Glomerular visceral epithelial cell (primary cell): ENCODE measurements around the gene ERGIC1.

Source experiments
- DNase-seq: peaks from one replicate; pipeline ENCODE4 v3.0.0-alpha.2; 2016; ENCODE audit errors: extremely low spot score

The ERGIC1 gene

DNA sequence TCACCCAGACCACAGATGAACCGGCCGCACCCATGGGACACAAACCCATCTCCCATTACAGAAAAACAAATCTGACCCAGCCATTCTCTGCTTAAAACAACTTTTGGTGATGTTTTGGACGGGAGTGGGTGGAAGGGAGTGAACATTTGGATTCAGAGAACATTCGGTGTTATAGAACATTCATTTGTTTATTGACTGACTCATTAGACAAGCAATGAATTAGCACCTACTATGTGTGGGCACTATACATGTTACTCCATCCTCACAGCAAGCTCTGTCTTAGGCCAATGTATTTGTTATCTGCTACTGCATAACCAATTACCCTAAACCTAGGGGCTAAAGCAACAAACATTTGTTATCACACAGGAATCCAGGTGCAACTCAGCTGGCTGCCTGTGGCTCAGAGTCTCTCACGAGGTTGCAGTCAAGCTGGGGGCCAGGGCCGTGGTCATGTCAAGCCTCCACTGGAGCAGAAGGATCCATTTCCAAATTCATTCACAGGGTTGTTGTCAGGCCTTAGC lies 5.1 kb upstream of the ERGIC1 start:
- DNase-seq: no peak

DNA sequence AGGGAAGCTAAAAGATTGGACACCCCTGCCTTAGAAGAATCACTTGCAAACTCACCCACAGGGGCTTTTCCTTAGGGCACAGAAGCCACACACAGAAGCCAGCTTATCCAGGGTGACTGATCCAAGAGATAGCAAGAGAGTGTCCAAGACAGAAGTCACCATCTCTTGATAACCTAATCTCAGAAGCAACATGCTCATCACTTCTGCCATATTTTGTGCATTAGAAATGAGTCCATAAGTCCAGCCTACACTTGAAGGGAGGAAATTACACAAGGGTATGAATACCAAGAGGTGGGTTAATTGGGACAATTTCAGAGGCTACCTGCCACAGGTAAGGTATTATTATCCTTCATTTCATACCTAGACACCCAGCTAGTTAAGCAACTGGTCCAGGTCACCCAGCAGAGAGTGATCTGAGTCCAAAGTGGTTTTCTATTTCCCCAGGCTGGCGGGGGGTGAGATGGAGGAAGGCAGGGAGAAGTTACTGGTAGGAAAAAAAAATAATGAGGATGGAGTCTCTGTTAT lies 3.7 kb upstream of the ERGIC1 start:
- no peak for DNase-seq

DNA sequence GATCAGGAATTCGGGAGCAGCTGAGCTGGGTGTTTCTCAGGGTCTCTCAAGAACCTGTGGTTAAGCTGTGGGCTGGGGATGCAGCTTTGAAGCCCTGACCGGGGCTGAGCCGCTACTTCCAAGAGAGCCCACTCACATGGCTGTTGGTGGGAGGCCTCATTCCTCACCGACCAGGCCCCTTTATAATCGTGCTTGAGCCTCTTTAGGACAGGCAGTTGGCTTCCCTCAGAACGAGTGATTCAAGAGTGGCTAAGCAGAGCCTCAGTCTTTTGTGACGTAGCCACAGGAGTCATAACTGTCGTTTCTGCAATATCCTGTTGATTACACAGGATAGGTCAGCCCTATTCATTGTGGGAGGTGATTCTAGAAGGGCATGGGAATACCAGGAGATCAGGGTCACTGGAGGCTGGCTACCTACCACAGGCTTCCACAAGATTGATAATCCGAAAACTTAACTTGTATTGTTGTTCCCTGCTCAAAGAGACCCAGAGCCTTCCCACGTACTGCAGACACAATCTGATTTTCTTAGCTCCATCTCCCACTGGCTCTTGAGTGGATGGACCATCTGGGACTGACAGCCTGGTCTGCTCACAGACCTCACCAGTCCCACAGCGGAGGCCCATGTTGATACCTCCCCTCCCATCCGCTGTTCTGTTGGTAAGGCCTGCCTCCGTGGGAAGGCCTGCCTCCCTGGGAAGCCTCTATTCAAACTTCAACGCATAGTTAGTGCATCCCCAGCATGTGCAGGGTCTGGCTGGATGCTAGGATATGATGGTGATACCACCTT lies 3.0 kb upstream of the ERGIC1 start:
- no peak for DNase-seq

DNA sequence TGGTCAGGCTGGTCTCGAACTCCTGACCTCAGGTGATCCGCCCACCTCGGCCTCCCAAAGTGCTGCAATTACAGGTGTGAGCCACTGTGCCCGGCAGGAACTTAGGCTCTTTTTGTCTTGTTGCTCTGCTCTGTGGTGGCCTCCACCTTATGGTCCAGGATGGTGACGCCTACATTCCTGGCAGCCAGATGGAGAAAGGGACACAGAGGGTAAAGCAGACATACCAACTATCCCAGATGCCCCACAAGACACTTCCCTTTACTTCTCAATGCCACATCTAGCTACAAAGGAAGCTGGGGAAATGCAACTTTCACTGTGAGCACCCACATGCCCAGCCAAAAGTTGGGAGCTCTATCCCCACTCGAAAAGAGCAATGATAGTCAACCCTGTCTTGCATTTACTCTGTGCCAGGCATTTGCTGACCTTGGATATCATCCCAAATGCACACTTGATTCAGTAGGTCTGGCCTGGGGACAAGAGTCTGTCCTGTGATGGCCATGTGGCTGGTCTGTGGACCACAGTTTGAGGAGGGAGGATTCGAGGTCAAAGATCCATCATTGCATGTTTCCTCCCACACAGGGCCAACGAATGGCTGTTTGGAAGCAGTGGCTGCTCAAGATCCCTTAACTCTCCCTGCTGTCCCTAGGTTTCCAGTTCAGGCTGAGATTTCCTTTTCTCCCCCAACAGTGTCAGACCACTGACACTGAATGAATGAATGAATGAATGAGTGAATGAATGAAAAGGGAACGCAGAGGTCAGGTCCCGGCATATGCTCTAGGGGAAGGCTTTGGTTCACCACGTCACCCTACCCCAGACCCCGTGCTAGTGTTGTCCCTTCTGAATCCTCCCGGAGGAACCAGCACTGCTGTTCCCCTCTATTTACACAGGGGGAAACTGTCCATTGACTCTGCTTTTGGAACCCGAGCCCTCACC lies 1.4 kb upstream of the ERGIC1 start:
- DNase-seq: no peak

DNA sequence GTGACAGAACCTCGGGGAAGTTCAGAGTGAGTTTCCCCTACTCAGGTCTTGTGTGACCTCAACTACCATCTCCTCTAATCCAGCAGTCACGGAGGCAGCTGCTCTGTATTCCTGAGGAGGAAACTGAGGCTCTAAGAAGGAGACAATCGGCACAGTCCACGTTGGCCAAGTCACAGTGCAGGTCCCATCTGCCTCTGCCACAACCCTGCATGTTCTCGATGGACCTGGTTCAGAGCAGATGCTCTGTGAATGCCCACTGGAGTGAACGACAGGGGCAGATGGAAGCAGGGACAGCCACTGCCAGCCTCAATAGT lies 722 bp upstream of the ERGIC1 start:
- DNase-seq: no peak

DNA sequence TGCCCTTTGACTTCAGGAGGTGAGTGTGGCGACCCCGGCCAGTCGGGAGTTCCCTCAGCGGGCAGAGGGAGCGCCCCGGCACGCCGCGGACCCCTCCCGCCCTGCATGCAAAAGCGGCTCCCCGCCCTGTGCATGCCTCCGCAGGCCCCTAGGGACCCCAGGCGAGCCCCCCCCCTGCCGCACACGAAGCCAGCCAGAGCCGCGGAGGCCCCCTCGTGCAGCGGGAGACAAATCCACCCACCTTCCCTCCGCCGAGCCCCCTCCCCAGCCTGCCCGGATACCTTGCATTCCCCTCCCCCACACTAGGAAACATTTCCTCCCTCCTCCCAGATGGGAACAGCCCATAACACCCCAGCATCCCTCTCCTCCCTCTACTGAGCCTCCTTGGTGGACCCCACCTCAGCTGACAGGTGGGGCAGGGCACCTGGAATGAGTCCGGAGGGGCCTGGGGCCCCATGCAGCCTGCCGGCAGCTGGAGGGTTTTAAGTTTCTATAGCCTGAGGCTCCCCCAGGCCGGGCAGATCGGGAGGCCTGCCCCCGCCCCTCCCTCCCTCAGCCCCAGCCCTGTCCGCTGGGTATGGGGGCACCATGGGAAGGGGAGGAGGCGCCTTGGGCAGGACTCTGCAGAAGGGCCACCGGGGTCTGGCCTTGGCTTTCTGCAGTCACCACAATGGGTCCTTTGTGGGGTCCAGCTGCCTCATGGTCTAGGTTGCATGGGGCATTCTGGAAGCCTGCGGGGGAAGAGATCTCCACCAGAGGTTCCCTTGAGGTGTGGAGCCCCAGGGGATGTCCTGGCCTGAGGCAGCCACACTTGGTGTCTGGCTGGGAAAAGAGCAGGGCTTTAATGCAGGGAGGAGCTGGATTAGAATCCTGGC lies 601 bp downstream of the ERGIC1 start:
- peak; percentile 36 for DNase-seq

DNA sequence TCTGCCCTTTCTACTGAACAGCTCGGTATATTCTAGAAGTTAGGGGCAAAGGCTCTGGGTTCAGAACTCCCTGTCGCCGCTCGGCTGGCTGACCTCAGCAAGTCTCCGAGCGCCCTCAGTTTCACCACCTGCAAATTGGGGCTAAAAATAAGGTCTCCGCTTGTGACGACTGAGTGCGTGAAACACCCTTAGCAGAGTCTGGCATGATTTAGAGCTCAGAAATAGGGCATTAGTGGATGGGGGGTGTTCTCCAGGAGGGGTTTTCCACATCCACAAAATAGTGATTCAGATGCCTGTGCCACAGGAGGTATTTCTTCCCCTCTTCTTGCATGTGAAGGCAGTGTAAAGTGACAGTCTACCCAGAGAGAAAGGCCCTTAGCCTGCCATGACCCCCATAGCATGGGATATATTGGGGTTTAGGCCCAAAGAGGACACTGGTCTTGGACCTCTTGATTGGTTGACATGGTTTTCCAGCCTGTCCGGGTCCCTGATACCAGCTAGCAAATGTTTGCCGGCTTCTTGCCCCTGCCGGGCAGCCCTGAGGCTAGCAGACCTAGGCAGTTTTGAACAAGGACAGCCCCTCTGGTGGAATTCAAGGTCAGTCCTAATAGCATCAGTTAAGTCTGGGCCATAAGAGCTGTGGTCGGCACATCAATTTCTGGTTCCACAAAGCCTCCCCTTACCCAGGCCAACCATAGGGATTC lies 1.4 kb downstream of the ERGIC1 start:
- DNase-seq: no peak

DNA sequence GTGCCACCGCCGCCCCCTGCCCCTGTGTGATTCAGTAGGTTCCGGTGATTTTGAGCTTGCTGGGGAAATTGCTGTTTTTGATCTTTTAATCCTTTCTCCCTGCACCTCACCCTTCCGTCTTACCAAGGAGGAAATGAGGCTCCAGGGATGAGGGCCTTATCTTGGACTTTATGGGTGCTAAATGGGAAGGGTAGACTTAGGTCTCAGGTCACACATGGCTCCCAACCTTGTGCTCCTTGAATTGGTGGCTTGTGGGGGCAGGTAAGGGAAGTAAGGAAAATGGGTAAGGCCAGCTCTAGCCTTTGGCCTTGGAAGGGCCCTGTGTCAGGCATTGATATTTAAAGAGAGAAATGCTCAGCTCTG lies 1.9 kb downstream of the ERGIC1 start:
- DNase-seq: no peak

DNA sequence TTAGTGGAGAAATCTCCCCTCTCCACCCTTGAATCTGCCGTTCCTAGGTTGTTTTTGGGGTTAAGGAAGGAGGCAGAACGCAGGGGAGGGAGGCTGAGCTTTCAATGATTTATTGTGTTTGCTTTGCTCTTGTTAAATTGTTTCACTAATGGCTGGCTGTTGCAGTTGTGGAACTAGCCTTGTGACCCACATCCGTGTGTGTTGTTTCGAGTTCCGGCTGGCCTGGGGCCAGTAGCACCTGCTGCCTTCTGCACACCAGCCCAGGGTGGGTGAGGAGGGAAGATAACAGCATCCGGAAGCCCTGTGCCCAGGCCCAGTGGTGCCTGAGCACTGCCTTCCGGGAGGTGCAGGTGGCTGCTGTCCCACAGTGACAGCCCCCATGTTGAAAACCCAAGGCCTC lies 3.6 kb downstream of the ERGIC1 start:
- DNase-seq: no peak

DNA sequence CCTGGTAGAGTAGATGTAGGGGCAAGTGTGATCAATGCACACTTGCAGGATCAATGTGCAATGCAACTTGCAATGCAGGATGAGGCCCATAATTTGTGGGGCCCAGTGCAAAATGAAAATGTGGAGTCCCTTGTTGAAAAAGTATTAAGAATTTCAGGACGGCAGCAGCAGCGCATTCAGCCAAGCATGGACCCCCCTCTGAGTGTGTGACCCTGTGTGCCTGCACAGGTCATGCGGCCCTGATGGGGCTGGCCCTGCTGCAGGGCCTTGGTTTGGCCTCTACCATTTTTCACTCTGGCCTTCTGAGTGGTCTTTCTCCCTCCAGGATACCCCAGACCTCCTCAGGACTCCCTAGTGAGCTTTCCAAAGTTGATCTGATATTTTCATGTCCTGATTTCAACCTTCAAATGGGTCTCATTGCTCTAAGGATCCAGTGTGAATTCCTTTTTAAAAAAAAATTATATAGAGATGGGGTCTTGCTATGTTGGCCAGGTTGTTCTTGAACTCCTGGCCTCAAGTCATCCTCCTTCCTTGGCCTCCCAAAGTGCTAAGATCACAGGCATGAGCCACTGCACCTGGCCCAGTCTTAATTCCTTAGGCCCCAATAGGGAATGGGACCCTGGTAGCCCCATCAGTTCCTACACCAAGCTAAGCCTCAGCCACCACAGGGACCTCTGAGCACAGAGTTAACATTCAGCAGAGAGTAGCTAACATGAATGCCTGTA lies 4.3 kb downstream of the ERGIC1 start:
- DNase-seq: no peak

DNA sequence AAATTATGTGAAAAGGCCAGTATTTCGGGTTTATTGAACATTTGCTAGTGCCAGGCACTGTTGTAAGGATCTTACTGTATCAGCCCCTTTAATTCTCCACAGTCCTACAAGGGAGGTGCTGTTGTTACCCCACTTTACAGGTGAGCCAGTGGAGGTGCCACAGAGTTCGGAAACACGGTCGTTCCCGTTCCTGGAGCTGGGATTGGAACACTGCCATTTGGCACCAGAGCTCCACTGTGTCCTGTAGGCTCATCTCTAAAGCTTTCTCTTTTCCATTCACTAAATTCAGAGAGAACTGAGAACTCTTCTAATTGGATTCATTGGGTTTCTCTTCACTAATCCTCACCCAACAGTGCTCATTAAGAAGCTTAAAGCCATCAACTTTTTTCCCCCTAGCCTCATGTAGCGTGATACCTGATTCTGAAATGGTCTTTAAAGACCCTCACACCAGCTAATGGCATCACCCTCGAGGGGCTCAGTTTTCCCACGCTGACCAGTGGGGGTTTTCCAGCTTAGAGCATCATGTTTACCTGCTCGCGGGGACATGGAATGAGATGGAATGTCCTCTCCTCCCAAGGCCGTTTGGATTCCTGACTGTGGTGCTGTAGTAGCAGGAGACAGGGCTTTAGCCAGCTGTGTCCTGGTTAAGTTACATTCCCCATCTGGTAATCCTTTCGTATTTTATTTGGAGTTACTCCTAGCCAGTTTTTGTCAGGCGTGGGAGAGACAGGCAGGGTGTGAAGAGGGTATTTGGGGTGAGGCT lies 5.8 kb downstream of the ERGIC1 start:
- no peak for DNase-seq

DNA sequence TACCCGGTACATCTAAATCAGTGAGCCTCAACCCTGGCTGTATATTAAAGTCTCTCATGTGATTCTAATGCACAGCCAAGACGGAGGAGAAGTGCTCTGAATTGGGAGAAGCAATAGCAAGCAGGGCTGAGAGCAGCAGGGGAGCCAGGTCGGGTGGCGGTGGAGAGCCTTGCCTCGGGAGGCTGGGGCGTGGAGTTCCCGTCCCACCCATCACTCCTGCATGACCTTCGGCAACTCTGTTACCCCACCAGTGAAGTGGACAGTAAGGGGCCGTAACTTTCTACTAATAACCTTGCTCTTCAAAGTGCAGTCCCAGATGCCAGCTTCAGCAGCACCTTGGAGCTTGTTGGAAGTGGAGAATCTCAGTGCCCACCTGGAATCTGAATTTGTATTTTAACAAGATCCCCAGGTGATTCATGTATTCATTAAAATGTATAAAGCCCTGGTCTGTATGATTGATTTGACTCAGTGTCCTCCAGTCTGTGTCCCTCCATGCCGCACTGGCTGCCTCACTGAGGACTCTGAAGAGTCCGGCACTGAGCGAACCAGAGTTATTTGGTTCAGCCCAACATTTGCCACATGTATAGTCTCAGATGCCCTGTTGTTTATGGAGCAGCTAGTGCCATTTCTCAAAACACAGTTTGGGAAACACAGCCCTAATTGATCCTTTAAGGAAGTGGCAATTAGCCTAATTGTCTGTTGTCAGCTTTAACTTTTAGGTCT lies 6.5 kb downstream of the ERGIC1 start:
- no peak for DNase-seq

DNA sequence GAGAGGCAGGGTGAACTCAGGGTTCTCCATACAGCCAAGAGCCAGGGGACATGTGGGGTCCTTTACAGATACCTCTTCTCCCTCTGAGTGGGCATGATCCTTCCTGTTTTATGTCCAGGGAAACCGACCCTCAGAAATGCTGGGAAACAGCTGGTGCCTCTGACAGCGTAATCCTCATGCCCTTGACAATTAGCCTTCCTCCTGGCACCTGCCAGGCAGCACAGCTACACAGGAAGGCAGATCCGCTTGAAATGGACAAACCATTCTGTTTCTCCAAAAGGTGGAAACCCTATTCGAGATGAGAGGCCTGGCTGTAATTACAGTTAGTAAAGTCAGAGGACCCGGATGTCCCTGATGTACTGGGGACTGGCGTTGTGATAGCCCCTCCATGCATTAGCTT lies 7.2 kb downstream of the ERGIC1 start:
- no peak for DNase-seq

DNA sequence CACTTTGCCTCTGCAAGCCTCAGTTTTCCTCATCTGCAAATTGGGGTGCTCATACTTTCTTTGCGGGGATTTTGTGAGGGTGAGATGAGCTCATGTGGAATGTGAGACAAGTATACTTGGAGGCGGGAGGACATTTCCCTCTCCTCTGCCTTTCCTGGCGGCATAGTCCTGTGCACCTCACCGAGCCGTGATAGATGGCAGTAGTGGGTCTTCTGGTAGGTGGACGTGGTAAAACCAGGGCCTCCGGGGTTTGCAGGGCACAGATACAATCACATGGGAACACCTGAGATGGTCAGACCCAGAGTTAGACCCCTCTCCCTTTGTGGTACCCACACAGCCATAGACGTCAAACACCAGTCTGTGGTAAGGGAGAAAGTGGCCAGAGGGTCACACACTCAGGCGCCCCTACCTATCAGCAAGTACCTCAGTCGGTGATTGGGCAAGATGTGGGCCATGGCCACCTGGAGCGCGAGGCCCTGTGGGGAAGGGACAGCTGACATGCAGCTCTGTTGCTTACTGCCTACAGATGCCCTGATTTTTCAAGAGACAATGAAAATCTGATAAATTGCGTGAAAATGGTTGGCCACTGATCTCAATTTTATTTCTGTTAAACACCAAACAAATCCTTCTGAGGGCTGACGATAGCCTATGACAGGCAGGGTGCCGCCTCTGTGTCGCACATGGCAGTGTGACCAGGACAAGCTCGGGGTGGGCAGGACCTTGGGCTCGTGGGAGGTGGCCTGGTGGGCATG lies 9.9 kb downstream of the ERGIC1 start:
- no peak for DNase-seq

DNA sequence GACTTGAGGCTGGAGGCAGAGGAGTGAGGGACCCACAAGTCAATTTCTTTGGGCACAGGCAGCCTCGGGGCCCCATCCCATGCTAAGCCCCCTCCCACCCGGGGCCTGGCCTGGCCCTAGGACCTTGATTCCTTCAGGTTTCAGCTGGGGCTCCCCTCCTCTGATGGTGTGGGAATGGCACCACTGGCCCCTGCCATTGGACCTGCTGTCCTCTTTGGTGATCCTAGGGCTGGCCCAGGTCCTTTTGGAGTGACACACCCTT lies 10.5 kb downstream of the ERGIC1 start:
- DNase-seq: no peak

DNA sequence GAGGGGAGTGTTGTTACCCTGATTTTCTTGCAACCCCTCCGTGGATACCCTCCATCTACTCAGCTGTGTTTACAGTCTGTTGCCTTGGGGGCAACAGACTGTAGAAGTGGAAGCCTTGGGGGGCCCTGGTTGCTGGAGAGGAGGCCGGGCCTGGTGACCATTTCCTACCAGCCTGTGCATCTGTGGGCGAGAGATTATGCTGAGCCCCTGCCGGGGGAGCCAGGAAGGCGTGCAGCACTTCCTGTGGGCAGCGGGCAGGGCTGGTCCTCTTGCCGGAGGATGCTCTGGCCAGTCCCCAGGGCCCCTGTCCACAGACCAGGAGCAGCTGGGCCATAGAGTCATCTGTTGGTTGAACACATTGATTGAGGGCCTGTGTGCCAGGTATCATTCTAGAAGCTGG lies 11.1 kb downstream of the ERGIC1 start:
- DNase-seq: no peak

DNA sequence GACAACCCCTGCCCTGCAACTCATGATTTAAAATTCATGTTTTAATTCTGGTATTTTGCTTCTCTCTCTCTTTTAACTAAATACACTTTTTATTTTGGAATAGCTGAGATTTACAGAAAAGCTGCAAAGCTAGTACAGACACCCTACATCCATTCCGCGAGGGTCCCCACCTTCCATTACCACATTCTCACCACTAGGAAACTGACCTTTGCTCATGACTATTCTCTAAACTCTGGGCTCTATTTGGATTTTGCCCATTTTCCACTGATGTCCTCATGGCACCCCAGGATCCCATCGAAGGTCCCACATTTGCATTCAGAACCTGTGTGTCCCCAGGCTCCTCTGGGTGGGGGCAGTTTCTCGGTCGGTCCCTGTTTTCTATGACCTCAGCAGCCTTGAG lies 11.5 kb downstream of the ERGIC1 start:
- DNase-seq: no peak

DNA sequence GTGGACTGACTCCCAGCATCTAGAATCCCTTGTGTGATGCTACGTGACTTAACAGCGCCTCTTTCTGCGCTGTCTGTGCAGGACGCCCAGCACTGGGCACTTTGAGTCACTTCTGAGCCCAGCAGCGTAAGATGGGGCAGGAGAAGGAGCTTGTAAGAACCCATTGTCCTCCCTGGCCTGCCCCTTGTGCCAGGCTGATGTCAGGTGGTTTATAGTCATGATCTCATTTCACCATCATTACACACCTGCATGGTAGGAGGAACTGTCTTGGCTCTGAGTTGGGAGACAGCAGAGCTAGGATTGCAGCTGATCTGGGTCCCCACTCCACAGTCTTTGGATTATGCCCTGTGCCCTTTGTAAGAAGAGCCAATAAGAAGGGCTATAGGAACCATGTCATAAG lies 12.2 kb downstream of the ERGIC1 start:
- no peak for DNase-seq

DNA sequence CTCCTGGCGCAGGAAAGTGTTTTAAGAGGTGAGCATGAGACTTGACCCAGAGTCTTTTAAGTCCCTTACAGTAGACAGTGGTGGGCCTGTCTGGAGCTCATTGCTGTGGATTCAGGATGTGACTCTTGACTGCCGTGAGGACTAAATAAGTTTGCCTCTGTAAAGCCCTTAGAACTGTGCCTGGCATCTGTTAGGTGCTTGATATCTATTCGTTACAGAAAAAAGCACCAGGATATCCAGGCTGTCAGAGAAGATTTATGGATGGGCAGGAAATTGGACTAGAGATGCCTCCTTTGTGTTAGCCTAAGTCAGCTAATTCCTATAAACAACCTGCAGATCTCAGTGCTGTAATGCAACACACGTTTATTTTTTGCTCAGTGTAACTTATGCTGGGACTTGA lies 12.6 kb downstream of the ERGIC1 start:
- DNase-seq: no peak
